ENCODE data around the gene NOD2. TPM values are rescaled to one million over a fixed set of nuclear protein-coding genes. Genes with fewer than 3 reads are reported as not detected.
A peak's percentile ranks its signal among the peaks of the same experiment; 100 is the strongest.

Gene NOD2
- total RNA-seq, result 0.16 TPM

GRCh38 chr16:50692999-50693781 lies at the start of gene NOD2:
NOD2 (plus strand) TSS chr16:50693606; CDS start chr16:50699496, 5,890 bp downstream.
- no peak for DNase-seq

- no peak for DNase-seq
These were observed 49.2 kb upstream of the NOD2 start for GRCh38 chr16:50644245-50644644.

DNA sequence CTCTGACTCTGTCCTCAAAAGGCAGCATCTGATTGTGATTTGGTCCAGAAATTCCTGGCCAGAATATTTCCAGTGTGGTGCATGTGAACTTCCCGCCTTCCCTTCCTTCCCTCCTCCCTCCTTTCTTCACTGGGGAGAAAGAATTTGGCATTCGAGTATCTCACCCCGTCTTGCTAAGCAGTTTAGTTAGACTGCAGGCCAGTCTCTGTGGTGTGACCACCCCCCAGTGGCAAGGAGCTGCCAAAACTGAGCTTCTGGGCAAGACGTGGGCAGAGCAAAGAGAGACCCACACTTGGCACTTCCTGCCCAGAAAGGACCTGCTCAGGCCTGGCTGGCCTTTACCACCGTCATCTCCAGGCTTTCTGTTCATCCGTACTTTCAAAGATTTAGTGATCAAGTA lies 48.7 kb upstream of the NOD2 start:
- no peak for DNase-seq

- DNase-seq, result no peak
These were observed 47.7 kb upstream of the NOD2 start for GRCh38 chr16:50645563-50646220.

GRCh38 chr16:50646345-50646744 lies 47.1 kb upstream of the NOD2 start:
- no peak for DNase-seq

- DNase-seq, result no peak
These were observed 41.5 kb upstream of the NOD2 start for GRCh38 chr16:50651835-50652438.

DNA sequence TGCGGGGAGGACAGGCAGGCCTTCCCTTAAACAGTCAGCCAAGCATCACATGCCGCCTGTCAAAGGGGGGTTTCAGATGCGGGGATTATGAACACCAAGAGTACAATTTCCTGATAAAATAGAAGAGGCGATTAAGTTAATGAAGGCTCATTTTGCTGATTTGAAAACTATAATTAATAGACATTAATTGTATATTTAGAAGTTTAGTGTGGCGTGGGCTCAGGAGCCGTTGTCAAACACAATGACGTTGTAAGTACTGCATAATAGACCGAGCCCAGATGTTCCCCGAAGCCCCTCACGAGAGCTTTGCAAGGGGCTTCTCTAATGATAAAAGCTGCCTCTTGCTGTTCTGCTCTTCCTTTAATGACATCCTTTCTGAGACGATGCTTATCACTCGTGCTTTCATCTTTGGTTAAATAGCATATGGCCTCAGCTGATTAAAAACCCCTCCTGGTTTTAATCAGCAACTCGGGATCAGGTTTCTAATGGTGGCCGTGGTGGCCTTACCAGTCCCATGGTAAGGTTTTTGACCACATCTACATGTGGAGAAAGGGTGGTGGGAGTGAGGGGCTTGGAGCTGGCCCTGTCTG lies 40.5 kb upstream of the NOD2 start:
- DNase-seq, result no peak

GRCh38 chr16:50653633-50654519 lies 39.5 kb upstream of the NOD2 start:
- no peak for DNase-seq

GRCh38 chr16:50655558-50656055 lies 37.8 kb upstream of the NOD2 start:
- no peak for DNase-seq

DNA sequence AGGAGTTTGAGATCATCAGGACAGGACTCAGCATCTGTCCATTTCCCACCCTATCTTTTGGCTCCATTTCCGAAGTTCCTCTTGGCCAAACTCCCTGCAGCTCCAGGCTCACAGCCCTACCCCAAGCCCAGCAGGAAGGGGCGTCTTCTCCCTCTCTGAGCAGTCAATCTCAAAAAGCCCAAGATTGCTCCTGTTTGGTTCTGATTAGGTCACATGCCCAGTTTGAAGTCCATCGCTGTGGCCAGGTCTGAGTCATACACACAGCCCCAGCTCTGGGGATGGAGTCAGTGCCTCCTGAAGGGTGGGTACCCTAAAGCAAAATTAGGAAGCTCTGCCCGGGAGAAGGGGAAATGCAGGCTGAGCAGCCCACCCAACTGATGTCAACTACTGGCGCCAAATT lies 36.2 kb upstream of the NOD2 start:
- no peak for DNase-seq

DNA sequence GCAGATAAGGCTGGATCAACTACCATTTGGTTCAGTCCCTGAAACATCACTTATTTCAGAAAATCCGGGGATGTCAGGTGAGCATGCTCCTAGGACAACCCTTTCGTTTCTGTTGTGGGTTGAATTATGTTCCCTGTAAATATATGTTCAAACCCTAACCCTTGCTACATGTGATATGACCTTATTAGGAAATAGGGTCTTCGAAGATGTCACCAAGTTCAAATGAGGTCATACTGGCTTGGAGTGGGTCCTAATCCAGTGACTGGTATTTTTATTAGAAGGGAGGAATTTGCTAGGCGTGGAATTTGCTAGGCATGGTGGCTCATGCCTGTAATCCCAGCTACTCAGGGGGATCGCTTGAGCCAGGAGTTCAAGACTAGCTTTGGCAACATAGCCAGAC lies 33.6 kb upstream of the NOD2 start:
- DNase-seq, result no peak

DNA sequence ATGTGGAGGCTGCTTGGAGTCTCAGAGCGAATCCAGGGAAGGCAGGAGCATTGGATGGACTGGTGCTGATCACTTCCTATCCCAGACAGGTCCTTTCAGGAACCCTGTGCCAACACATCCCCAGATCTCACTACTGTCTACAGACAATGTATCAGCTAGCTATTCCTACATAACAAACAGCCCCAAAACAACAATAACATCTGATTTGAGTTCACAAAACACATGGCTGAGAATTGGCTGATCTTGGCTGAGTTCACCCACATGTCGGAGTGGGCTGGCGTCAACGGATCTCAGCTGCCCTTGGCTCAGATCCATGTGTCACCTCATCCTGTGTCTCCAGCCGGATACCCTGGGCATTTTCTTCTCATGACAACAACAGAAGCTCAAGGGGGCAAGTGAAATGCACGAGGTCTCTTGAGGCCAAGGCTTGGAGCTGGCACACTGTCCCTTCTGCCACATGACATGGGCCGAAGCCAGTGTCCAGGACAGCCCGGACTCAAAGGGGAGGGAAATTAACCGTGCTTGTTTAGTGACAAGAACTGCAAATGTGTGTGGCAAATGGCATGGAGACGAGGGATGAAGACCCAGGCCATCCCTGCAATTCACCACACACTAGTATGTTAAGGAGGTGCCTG lies 31.0 kb upstream of the NOD2 start:
- no peak for DNase-seq

DNA sequence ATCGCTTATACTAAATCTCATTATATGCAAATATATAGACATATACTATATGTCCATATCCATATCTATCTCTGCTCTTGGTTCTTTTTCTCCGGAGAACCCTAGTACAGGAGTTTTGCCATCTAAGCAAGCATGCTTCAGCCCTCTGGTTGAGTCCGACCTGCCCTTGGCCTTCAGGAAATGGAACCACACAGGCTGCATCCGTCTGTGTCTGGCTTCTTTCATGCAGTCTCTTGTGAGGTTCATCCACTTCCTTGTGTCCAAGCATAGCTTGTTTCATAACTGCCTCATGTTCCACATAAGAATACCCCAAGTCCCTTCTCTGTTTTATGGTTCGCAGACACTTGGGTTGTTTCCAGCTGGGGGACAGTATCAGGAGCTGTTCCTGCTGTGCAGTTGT lies 29.1 kb upstream of the NOD2 start:
- DNase-seq, result no peak

- DNase-seq, result peak; percentile 54
These were observed 28.1 kb upstream of the NOD2 start for GRCh38 chr16:50665128-50665878.

DNA sequence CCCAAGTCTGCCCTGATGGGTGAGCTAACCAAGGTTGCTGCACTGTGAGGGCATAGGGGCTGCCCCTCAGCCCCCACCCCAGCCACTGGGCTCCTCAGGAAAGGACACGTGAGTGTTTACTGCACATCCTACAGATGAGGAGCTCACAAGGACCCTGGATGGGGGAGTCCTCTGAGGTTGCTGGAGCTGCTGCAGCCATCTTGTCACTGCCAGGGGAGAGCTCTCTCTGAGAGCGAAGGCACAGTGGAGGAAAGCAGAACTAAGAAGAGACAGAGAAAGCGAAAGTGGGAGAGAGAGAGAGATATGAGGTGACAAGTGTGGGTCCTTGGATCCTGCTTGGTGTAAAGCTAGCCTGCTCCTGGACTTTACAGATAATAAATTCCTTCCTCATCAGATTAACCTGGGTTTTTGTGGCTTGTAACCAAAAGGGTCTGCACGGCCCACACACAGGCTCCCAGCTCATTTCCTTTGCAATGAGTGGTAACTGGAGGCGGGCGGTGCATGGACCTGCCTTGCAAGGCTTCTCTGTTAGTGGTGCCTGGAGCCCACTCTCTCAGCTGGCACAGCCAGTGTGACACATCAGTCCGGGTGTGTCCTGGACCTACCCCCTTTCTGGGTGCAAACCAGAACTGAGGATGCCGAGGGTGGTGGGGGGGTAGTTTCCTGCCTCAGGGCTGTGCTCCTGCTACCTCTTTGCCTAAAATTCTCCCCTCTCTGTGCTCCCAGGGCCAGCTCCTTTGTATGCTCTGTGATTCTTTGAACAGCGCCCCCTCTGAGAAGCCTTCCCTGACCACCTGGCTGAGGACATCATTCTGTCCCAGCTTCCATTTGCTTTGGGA lies 26.5 kb upstream of the NOD2 start:
- no peak for DNase-seq

GRCh38 chr16:50667497-50668367 lies 25.7 kb upstream of the NOD2 start:
- no peak for DNase-seq

DNA sequence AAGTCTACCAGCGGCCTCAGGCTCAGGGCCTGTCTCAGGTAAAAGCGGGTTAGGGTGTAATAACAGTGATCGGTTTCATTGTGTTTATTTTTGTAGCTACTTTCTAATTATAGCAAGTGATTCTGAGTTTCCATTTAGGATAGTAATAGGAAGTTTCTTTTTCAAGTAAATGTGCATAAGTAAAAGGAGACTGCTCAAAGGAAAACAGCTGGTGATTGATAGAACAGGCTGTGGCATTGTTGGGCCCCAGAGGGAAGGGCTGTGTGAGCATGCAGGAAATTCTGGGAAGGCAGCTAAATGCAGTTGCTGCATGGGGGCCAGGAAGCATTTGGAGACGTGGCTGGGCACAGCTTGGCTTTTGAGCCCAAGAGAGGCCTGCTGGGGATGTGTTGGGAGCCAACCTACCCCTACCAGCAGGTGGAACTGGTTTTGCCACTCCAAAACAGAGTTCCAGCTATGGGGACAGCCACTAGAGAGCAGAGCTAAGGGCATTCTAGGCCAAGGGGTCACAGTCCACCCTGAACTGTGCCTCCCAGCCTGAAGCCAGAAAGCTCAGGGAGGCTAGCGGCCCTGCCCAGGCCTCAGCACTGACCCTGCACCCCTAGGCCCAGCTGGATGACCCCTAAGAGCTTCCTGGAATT lies 24.9 kb upstream of the NOD2 start:
- DNase-seq, result no peak

DNA sequence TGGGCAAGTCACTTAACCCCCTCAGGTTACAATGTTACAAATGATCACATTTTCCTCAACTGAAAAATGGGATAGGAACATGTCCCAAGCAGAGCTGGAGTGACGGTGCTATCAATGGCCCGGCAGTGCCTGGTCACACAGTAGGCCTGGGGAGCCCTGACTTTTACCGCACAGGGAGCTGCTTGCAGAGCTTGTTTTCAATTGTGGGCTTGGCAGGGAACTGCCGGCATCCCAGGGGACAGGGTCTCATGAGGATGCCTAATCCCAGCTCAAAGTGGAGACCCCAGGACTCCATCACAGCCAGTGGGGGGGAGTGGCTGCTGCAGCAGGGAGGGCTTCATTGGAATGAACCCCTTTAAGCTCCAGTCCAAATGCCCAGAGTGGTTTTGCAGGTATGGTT lies 23.7 kb upstream of the NOD2 start:
- no peak for DNase-seq
